Measurements from ENCODE around the gene PAPOLA.

DNA sequence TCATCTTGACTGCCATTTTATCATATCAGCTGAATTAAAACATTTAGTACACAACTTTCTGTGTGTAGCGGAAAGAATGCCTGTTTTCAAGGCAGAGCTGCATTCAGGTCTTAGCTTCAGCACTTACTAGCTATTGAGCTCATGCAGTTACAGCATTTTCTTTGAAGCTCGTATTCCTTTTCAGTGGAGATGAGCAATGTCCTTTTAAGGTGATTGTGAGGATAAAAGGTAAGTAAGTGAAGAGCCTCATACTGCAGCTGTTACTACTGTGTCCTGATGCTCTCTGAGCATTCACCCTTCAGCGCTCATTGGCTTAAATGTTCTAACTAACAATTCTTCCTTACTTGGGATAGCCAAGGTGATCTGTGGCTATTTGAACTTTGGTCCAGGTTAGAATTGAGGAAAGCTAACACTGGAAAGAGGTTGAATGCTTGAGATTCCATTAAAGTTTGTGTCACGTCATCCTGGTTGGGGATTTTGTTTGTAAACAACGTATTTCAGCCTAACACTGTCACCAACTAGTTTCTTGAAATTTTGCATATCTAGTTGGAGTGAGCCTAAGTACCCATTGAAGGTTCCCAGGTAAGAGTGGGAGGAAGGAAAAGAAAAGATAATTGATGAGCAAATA, 71.4 kb downstream of the PAPOLA start:
- TF ChIP-seq CTCF (IDR thresholded peaks at IDR 0.05): no peak
- TF ChIP-seq POLR2A (IDR thresholded peaks at IDR 0.05): no peak

Data from Peyer's patch (tissue), 4 donors.